Glutamatergic neuron (in vitro differentiated cells): Measurements from ENCODE around the gene SPRR1B. TPM values are rescaled to one million over a fixed set of nuclear protein-coding genes. Genes with fewer than 3 reads are reported as not detected.
"Not testable (repeated sequence)": the region's sequence is repeated elsewhere in the genome, so short reads cannot be mapped to it uniquely, and the experiment has no call there.

ENCODE experiments used
- DNase-seq: peaks from one replicate; pipeline ENCODE4 v3.0.0; 2022
- H3K27ac Mint-ChIP-seq: one replicate; pipeline ENCODE4 v1.8.0; 2020; ENCODE audit warnings: mild to moderate bottlenecking, mixed read lengths, inconsistent platforms; ENCODE audit not compliant: unreplicated experiment
- H3K27me3 Mint-ChIP-seq: one replicate; pipeline ENCODE4 v1.8.0; 2020; ENCODE audit warnings: mild to moderate bottlenecking, moderate library complexity, mixed read lengths, inconsistent platforms; ENCODE audit not compliant: unreplicated experiment
- H3K36me3 Mint-ChIP-seq: one replicate; pipeline ENCODE4 v1.8.0; 2020; ENCODE audit warnings: mild to moderate bottlenecking, mixed read lengths, inconsistent platforms; ENCODE audit not compliant: unreplicated experiment
- H3K4me1 Mint-ChIP-seq: one replicate; pipeline ENCODE4 v1.8.0; 2020; ENCODE audit warnings: mild to moderate bottlenecking, low read depth, mixed read lengths, inconsistent platforms; ENCODE audit not compliant: unreplicated experiment
- H3K4me3 Mint-ChIP-seq: one replicate; pipeline ENCODE4 v1.8.0; 2020; ENCODE audit warnings: mild to moderate bottlenecking, mixed read lengths, inconsistent platforms; ENCODE audit not compliant: unreplicated experiment
- H3K9me3 Mint-ChIP-seq: one replicate; pipeline ENCODE4 v1.8.0; 2020; ENCODE audit warnings: mild to moderate bottlenecking, moderate library complexity, mixed read lengths, inconsistent platforms; ENCODE audit not compliant: unreplicated experiment
- total RNA-seq: library from RNA; stranded (reverse); fragmentation: NEBNext Ultra II Directional; extraction: Animal tissue kit (Norgen Biotek cat#: 25700); gene quantifications from one replicate; pipeline ENCODE4 v1.2.1, GENCODE V29; 2021; ENCODE audit not compliant: unreplicated experiment
- TF ChIP-seq, protein P1 (sequence below): fragments of 200-600 bp; sonication (generic); IDR thresholded peaks from one replicate; pipeline ENCODE4 v1.5.0; 2021; ENCODE audit not compliant: partially characterized antibody, unreplicated experiment

Gene SPRR1B
- total RNA-seq, 1 donor from 2014 or later: not detected

DNA sequence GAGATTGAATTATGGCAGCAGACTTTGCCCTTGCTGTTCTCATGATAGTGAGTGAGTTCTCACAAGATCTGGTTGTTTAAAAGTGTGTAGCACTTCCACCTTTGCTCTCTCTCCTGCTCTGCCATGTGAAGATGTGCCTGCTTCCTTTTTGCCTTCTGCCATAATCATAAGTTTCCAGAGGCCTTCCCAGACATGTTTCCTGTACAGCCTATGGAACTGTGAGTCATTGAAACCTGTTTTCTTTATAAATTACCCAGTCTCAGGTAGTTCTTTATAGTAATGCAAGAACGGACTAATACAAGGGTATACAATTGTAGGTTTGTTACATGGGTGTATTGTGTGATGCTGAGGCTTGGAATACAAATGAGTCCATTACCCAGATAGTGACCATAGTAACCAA is 4.2 kb downstream of the SPRR1B start:
- H3K4me3 Mint-ChIP-seq: no peak overlapping the region
- DNase-seq: no peak
- TF ChIP-seq, protein P1, sequence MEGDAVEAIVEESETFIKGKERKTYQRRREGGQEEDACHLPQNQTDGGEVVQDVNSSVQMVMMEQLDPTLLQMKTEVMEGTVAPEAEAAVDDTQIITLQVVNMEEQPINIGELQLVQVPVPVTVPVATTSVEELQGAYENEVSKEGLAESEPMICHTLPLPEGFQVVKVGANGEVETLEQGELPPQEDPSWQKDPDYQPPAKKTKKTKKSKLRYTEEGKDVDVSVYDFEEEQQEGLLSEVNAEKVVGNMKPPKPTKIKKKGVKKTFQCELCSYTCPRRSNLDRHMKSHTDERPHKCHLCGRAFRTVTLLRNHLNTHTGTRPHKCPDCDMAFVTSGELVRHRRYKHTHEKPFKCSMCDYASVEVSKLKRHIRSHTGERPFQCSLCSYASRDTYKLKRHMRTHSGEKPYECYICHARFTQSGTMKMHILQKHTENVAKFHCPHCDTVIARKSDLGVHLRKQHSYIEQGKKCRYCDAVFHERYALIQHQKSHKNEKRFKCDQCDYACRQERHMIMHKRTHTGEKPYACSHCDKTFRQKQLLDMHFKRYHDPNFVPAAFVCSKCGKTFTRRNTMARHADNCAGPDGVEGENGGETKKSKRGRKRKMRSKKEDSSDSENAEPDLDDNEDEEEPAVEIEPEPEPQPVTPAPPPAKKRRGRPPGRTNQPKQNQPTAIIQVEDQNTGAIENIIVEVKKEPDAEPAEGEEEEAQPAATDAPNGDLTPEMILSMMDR: no peak
- H3K27me3 Mint-ChIP-seq: peaks cover 4% of the 10 kb centered on the region
- no peaks in the 10 kb centered on the region for H3K9me3 Mint-ChIP-seq
- H3K4me1 Mint-ChIP-seq: no peaks in the 10 kb centered on the region
- H3K27ac Mint-ChIP-seq: no peak overlapping the region
- no peaks in the 10 kb centered on the region for H3K36me3 Mint-ChIP-seq

- Mint-ChIP-seq H3K4me1 (no peaks in the 10 kb centered on the region), H3K27ac (no peak within 1 kb of the TSS), H3K4me3 (no peak within 1 kb of the TSS), H3K27me3 (no peaks in the 10 kb centered on the region), H3K36me3 (no peaks in the 10 kb centered on the region), H3K9me3 (no peaks in the 10 kb centered on the region)
- no peak for DNase-seq
- TF ChIP-seq, protein P1: no peak
These were observed 10.1 kb downstream of the SPRR1B start, which contains the start of gene SPRR2D for GRCh38 chr1:153040950-153041631. TSS of gene SPRR2D (minus strand) at chr1:153041120. CDS start at chr1:153040346, 774 bp downstream.

GRCh38 chr1:153049211-153049610 is 18.2 kb downstream of the SPRR1B start:
- Mint-ChIP-seq H3K27ac (no peak overlapping the region), H3K9me3 (peaks cover 3% of the 10 kb centered on the region)

DNA sequence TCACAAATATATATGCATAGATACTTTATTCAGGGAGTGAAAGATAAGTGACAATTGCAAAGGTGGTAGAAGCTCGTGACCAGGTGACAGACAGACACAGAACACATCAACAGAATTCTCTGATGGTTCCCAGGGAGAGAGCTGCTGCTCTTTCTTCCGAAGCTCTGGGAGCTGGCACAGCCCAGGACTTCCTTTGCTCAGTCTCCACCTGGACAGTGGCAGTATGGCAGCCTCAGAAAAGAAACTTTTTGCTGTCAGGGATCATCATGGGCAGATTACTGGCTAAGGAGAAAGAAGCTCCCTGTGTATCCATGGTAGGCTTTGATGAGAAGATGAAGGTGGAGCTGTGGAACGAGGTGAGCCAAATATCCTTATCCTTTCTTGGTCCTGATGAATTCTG is 25.1 kb downstream of the SPRR1B start:
- not testable (repeated sequence) for DNase-seq, H3K4me3 Mint-ChIP-seq, H3K27me3 Mint-ChIP-seq

More at GRCh38 chr1:153049211-153049610, 18.2 kb downstream of the SPRR1B start:
- DNase-seq: no peak
- no peaks in the 10 kb centered on the region for H3K27me3 Mint-ChIP-seq
- H3K36me3 Mint-ChIP-seq: no peaks in the 10 kb centered on the region
- TF ChIP-seq, protein P1: no peak
- no peak overlapping the region for H3K4me3 Mint-ChIP-seq
- H3K4me1 Mint-ChIP-seq: no peaks in the 10 kb centered on the region

GRCh38 chr1:153057375-153057774 is 26.4 kb downstream of the SPRR1B start, which contains the start of gene SPRR2A:
TSS of gene SPRR2A (minus strand) at chr1:153057512. CDS start at chr1:153056735, 777 bp downstream.
- TF ChIP-seq, protein P1: no peak
- no peak for DNase-seq
- H3K4me1 Mint-ChIP-seq: no peaks in the 10 kb centered on the region
- H3K36me3 Mint-ChIP-seq: no peaks in the 10 kb centered on the region
- H3K27ac Mint-ChIP-seq: no peak within 1 kb of the TSS
- H3K27me3 Mint-ChIP-seq: no peaks in the 10 kb centered on the region
- H3K9me3 Mint-ChIP-seq: no peaks in the 10 kb centered on the region
- H3K4me3 Mint-ChIP-seq: no peak within 1 kb of the TSS

More for the DNA sequence above, 25.1 kb downstream of the SPRR1B start:
- H3K4me1 Mint-ChIP-seq, H3K9me3 Mint-ChIP-seq, H3K36me3 Mint-ChIP-seq, H3K27ac Mint-ChIP-seq: not testable (repeated sequence)
